K562 (cell line): Measurements from ENCODE around the gene SHTN1. TPM values are rescaled to one million over a fixed set of nuclear protein-coding genes. Genes with fewer than 3 reads are reported as not detected.

ENCODE experiments used
- ATAC-seq: fragments of 200-7000 bp; cut with Tn5 transposase; 3 replicates; pipeline ENCODE4 v1.9.1; 2020; ENCODE audit warnings: moderate library complexity
- BruUV-seq: library from RNA; stranded (reverse); fragments of 400-500 nt; replicated peaks from 2 replicates; lab custom pipeline; 2021; lab: Mats Ljungman, UMichigan
- CTCF ChIA-PET: fragments of 300-600 bp; formaldehyde crosslinking; extraction: SDS; loops from one replicate; lab custom pipeline; 2021; ENCODE audit warnings: low intra/inter-chr PET ratio; lab: Yijun Ruan, JAX
- POLR2A ChIA-PET: fragments of 300-600, 350-650 bp; sonication (Branson Sonifier 250); formaldehyde crosslinking; extraction: SDS; loops from one replicate; lab custom pipeline; 2021; ENCODE audit warnings: antibody characterized with exemption, inconsistent platforms; lab: Yijun Ruan, JAX
- DNase-seq, 4 experiments: peaks; one replicate each; pipeline versions ENCODE4 v3.0.0 to v3.0.0-alpha.2; 2011 to 2018; ENCODE audit warnings: low spot score in 3 of 4, mixed read lengths in 3 of 4; ENCODE audit errors: extremely low read depth in 1 of 4
- FAIRE-seq: peaks from 2 replicates; lab custom pipeline; 2011; peaks lifted over from hg19 to GRCh38; lab: Jason Lieb, UNC
- H2AFZ ChIP-seq: 2 replicates; pipeline ENCODE4 v1.6.0; 2011; ENCODE audit warnings: low read depth, low read length, control low read depth, inconsistent platforms
- H3K27ac ChIP-seq: fragments of 200-600 bp; 3 replicates; pipeline ENCODE4 v1.8.0; 2011; ENCODE audit warnings: low read depth, mild to moderate bottlenecking, control low read depth, inconsistent platforms, low read length, moderate library complexity, mixed read lengths; ENCODE audit errors: extremely low read depth
- H3K27me3 ChIP-seq, 2 experiments: fragments of 300-600 bp in 1 of 2; 2 replicates in 1 of 2; 3 replicates in 1 of 2; pipeline versions ENCODE4 v1.6.0 to v1.8.0; 2011; ENCODE audit warnings: inconsistent platforms in 2 of 2, low read length in 2 of 2, mild to moderate bottlenecking in 1 of 2, mixed read lengths in 1 of 2, moderate library complexity in 1 of 2; ENCODE audit not compliant: control insufficient read depth in 2 of 2, insufficient read depth in 2 of 2
- H3K36me3 ChIP-seq: fragments of 300-600 bp; 3 replicates; pipeline ENCODE4 v1.8.0; 2011; ENCODE audit warnings: mild to moderate bottlenecking, low read length, inconsistent platforms; ENCODE audit not compliant: control insufficient read depth, insufficient read depth
- H3K4me1 ChIP-seq, 2 experiments: fragments of 200-600 bp in 1 of 2; replicated peaks in 1 of 2; 2 replicates in 1 of 2; 3 replicates in 1 of 2; pipeline versions ENCODE4 v1.5.1 to v1.8.0; 2011; ENCODE audit warnings: inconsistent platforms in 2 of 2, low read length in 2 of 2, mild to moderate bottlenecking in 1 of 2, mixed read lengths in 1 of 2, moderate library complexity in 1 of 2; ENCODE audit not compliant: control insufficient read depth in 2 of 2, insufficient read depth in 2 of 2
- H3K4me2 ChIP-seq: 2 replicates; pipeline ENCODE4 v1.6.1; 2011; ENCODE audit warnings: low read length, control low read depth, inconsistent platforms, mixed read lengths; ENCODE audit not compliant: insufficient read depth
- H3K4me3 ChIP-seq: fragments of 200-600 bp; sonication (generic), shearing (Covaris generic); 2 replicates; pipeline ENCODE4 v1.5.1; 2016; ENCODE audit warnings: control low read depth, inconsistent platforms
- H3K79me2 ChIP-seq: fragments of 200-600 bp; 3 replicates; pipeline ENCODE4 v1.8.0; 2011; ENCODE audit warnings: low read length, inconsistent platforms; ENCODE audit not compliant: control insufficient read depth, insufficient read depth
- H3K9ac ChIP-seq, 2 experiments: 2 replicates each; pipeline versions ENCODE4 v1.6.0 to v1.6.1; 2011; ENCODE audit warnings: low read depth in 2 of 2, low read length in 2 of 2, control low read depth in 1 of 2, inconsistent platforms in 1 of 2, mild to moderate bottlenecking in 1 of 2, mixed read lengths in 1 of 2; ENCODE audit not compliant: insufficient read depth in 1 of 2
- H3K9me1 ChIP-seq: one replicate; pipeline ENCODE4 v1.6.0; 2011; ENCODE audit warnings: inconsistent platforms, mild to moderate bottlenecking, low read length, moderate library complexity; ENCODE audit not compliant: control insufficient read depth, insufficient read depth
- H3K9me3 ChIP-seq: replicated peaks from 2 replicates; pipeline ENCODE4 v1.5.1; 2011; ENCODE audit warnings: low read depth, low read length, inconsistent platforms; ENCODE audit not compliant: control insufficient read depth, insufficient read depth
- H4K20me1 ChIP-seq: replicated peaks from 2 replicates; pipeline ENCODE4 v1.6.1; 2011; ENCODE audit warnings: low read length, inconsistent platforms, mixed read lengths; ENCODE audit not compliant: control insufficient read depth, insufficient read depth
- ARNT ChIP-seq, 2 experiments: fragments of 450-650 bp; IDR thresholded peaks; 2 replicates each; pipeline ENCODE4 v1.6.1; 2016; ENCODE audit warnings: mild to moderate bottlenecking in 1 of 2
- CEBPB ChIP-seq: fragments of 450-650 bp; IDR thresholded peaks from 2 replicates; pipeline ENCODE4 v1.6.1; 2016; ENCODE audit warnings: missing genetic modification characterization, missing compliant biosample characterization
- CHCHD3 ChIP-seq: fragments of 250-450 bp; sonication (Bioruptor Pico); IDR thresholded peaks from 2 replicates; pipeline ENCODE4 v2.1.2; 2022; ENCODE audit warnings: mild to moderate bottlenecking
- COPS2 ChIP-seq: fragments of 450-650 bp; conservative IDR thresholded peaks from 2 replicates; pipeline ENCODE4 v1.6.1; 2016; ENCODE audit warnings: mild to moderate bottlenecking, moderate library complexity
- MNT ChIP-seq, 2 experiments: fragments of 450-650 bp; conservative IDR thresholded peaks; 2 replicates each; pipeline ENCODE4 v1.6.1; 2017; ENCODE audit warnings: mild to moderate bottlenecking in 2 of 2, moderate library complexity in 2 of 2
- NCOA4 ChIP-seq: fragments of 450-650 bp; IDR thresholded peaks from 2 replicates; pipeline ENCODE4 v1.6.1; 2018; ENCODE audit warnings: mild to moderate bottlenecking; ENCODE audit not compliant: partially characterized antibody
- PHB2 ChIP-seq: fragments of 450-650 bp; IDR thresholded peaks from 2 replicates; pipeline ENCODE4 v1.6.1; 2017; ENCODE audit warnings: low read depth
- RUNX1 ChIP-seq: sonication (generic); IDR thresholded peaks from 2 replicates; pipeline ENCODE4 v1.6.1; 2016; ENCODE audit warnings: antibody characterized with exemption, low read depth
- SMAD3 ChIP-seq: fragments of 450-650 bp; formaldehyde crosslinking; conservative IDR thresholded peaks from 2 replicates; pipeline ENCODE4 v1.4.0; 2020; ENCODE audit warnings: mild to moderate bottlenecking
- TAL1 ChIP-seq: fragments of 450-650 bp; IDR thresholded peaks from 2 replicates; pipeline ENCODE4 v1.6.1; 2016; ENCODE audit warnings: mild to moderate bottlenecking
- ZBTB49 ChIP-seq: sonication (generic); formaldehyde crosslinking; IDR thresholded peaks from 2 replicates; pipeline ENCODE4 v1.8.0; 2022; ENCODE audit warnings: missing genetic modification reagents, mild to moderate bottlenecking, borderline replicate concordance
- ZNF224 ChIP-seq: sonication (generic); formaldehyde crosslinking; IDR thresholded peaks from 2 replicates; pipeline ENCODE4 v1.8.0; 2022; ENCODE audit warnings: mild to moderate bottlenecking, missing genetic modification reagents
- ZNF282 ChIP-seq: sonication (generic); formaldehyde crosslinking; IDR thresholded peaks from 2 replicates; pipeline ENCODE4 v1.8.1; 2023; ENCODE audit warnings: missing genetic modification reagents
- WGBS: fragments of 100-300 bp; shearing (Covaris generic); methylation state at CpG from one replicate; pipeline ENCODE4 v1.1.6; 2016; ENCODE audit warnings: low coverage, mixed read lengths; ENCODE audit not compliant: insufficient coverage; ENCODE audit errors: missing lambda C conversion rate; 5-methylcytosine and 5-hydroxymethylcytosine counted together
- in situ Hi-C: fragments of 300-500 bp; cut with MboI; formaldehyde crosslinking; loops from 4 replicates; pipeline ENCODE4 v1.15.0; 2018; ENCODE audit warnings: inconsistent platforms, mixed read lengths
- intact Hi-C: fragments of 100-400 bp; cut with micrococcal nuclease; formaldehyde crosslinking; loops from 2 replicates; pipeline ENCODE4 v1.14.2; 2022
- polyA plus RNA-seq, 8 experiments: library from polyadenylated mRNA; depleted of rRNA in 4 of 8; stranded (reverse) in 5 of 8; unstranded in 3 of 8; fragments of >200 nt; fragmentation: Nextera tagmentation in 2 of 8; fragmentation: Illumina TruSeq in 1 of 8; extraction: Ambion mirVana in 2 of 8; extraction: Trizol in 1 of 8; gene quantifications; 2 replicates each; pipeline versions ENCODE4 v1.2.1 to v1.2.3, GENCODE V29; 2011 to 2014; ENCODE audit warnings: inconsistent platforms in 1 of 8, missing spikeins in 1 of 8
- total RNA-seq, 7 experiments: library from RNA; depleted of rRNA in 6 of 7; stranded (reverse); fragments of >200 nt in 6 of 7; fragmentation: Illumina TruSeq in 2 of 7; extraction: Trizol in 2 of 7; gene quantifications; 2 replicates each; pipeline versions ENCODE4 v1.2.1 to v1.2.3, GENCODE V29; 2011 to 2021; ENCODE audit warnings: low replicate concordance in 1 of 7

SHTN1 gene
- total and polyA plus RNA-seq, 9 of the 15 experiments (the other 6 are each of a cell fraction or from before 2014, with no cell fraction given): 5.4 to 21.3 (median 13.3) TPM

- FAIRE-seq (no peak), DNase-seq (no peak), ATAC-seq (no peak)
- peaks cover 0 to 3% of the 10 kb centered on the region in 2 experiments; a peak in 2 of 5 replicates for H3K4me1 ChIP-seq
- H3K4me3 ChIP-seq: no peak overlapping the region
- no peak overlapping the region for H3K9ac ChIP-seq
- no peak overlapping the region for H3K27ac ChIP-seq
- H3K4me2 ChIP-seq: no peak overlapping the region
- no peaks in the 10 kb centered on the region for H3K9me1 ChIP-seq
- in situ Hi-C loops: no loop called here
- intact Hi-C loops: no loop called here
- H2AFZ ChIP-seq: no peak overlapping the region
- ChIA-PET POLR2A (no interaction called here), CTCF (no interaction called here)
- WGBS: 2% methylated on average over 8 of the region's 10 CpGs
- no peaks in the 10 kb centered on the region for H3K36me3 ChIP-seq
- no TSS peak for BruUV-seq
- H3K9me3 ChIP-seq: no peaks in the 10 kb centered on the region
- no peaks in the 10 kb centered on the region; the same call in 1 of the 2 replicates for H4K20me1 ChIP-seq
- peaks cover 7 to 42% of the 10 kb centered on the region in 2 experiments for H3K27me3 ChIP-seq
- no peaks in the 10 kb centered on the region for H3K79me2 ChIP-seq
- no peak for TF ChIP-seq TAL1
- no peak for TF ChIP-seq NCOA4
- no peak for TF ChIP-seq ARNT (IDR thresholded peaks at IDR 0.05)
- TF ChIP-seq PHB2: no peak
- no peak for TF ChIP-seq CHCHD3 (CRISPR knock-in tag)
- no peak for TF ChIP-seq MNT (conservative IDR thresholded peaks at IDR 0.05)
- TF ChIP-seq SMAD3 (CRISPR knock-in tag): no peak
- no peak for TF ChIP-seq CEBPB (tag)
- no peak for TF ChIP-seq ZNF224 (CRISPR knock-in tag)
- no peak for TF ChIP-seq RUNX1
- TF ChIP-seq ZBTB49 (CRISPR knock-in tag): no peak
- TF ChIP-seq COPS2: no peak
- no peak for TF ChIP-seq ZNF282 (CRISPR knock-in tag)
Measured at GRCh38 chr10:116850058-116850611, 154.9 kb downstream of the SHTN1 start.
